Measurements from ENCODE around the gene CDYL2.
"Not testable (repeated sequence)": the region's sequence is repeated elsewhere in the genome, so short reads cannot be mapped to it uniquely, and the experiment has no call there.

The CDYL2 gene

GRCh38 chr16:80667251-80667560, 137.2 kb downstream of the CDYL2 start:
- DNase-seq, result no peak

GRCh38 chr16:80666378-80667250, 137.8 kb downstream of the CDYL2 start:
- DNase-seq, result no peak

GRCh38 chr16:80665356-80665755, 139.0 kb downstream of the CDYL2 start:
- DNase-seq, result no peak

- DNase-seq, result no peak
Observed at GRCh38 chr16:80664786-80665185, 139.6 kb downstream of the CDYL2 start.

- no peak for DNase-seq
Observed at GRCh38 chr16:80664226-80664625, 140.2 kb downstream of the CDYL2 start.

- no peak for DNase-seq
Observed at GRCh38 chr16:80663078-80663477, 141.3 kb downstream of the CDYL2 start.

GRCh38 chr16:80659865-80660264, 144.5 kb downstream of the CDYL2 start:
- DNase-seq, result no peak

- no peak for DNase-seq
Observed at GRCh38 chr16:80656711-80657150, 147.7 kb downstream of the CDYL2 start.

GRCh38 chr16:80656161-80656560, 148.2 kb downstream of the CDYL2 start:
- DNase-seq, result no peak

GRCh38 chr16:80655751-80656150, 148.6 kb downstream of the CDYL2 start:
- DNase-seq, result no peak

- no peak for DNase-seq
Observed at GRCh38 chr16:80654094-80654862, 150.1 kb downstream of the CDYL2 start.

- DNase-seq, result no peak
Observed at GRCh38 chr16:80652441-80652840, 152.0 kb downstream of the CDYL2 start.

- not testable (repeated sequence) for DNase-seq
Observed at GRCh38 chr16:80650281-80650680, 154.1 kb downstream of the CDYL2 start.

GRCh38 chr16:80640316-80640715, 164.1 kb downstream of the CDYL2 start:
- DNase-seq, result no peak

GRCh38 chr16:80639636-80640035, 164.8 kb downstream of the CDYL2 start:
- no peak for DNase-seq

- DNase-seq, result no peak
Observed at GRCh38 chr16:80637621-80638020, 166.8 kb downstream of the CDYL2 start.

GRCh38 chr16:80631581-80631980, 172.8 kb downstream of the CDYL2 start:
- no peak for DNase-seq

GRCh38 chr16:80628254-80628653, 176.1 kb downstream of the CDYL2 start:
- DNase-seq, result no peak

- no peak for DNase-seq
Observed at GRCh38 chr16:80627108-80627507, 177.3 kb downstream of the CDYL2 start.

- DNase-seq, result no peak
Observed at GRCh38 chr16:80623376-80623775, 181.0 kb downstream of the CDYL2 start.

GRCh38 chr16:80622007-80622406, 182.4 kb downstream of the CDYL2 start:
- no peak for DNase-seq

- no peak for DNase-seq
Observed at GRCh38 chr16:80620736-80621605, 183.4 kb downstream of the CDYL2 start.

GRCh38 chr16:80619824-80620223, 184.6 kb downstream of the CDYL2 start:
- DNase-seq, result no peak
